Subcutaneous adipose tissue (tissue), 4 donors: Measurements from ENCODE around the gene NR1H3. TPM values are rescaled to one million over a fixed set of nuclear protein-coding genes. Genes with fewer than 3 reads are reported as not detected.

Experiments used
- CTCF ChIP-seq: fragments of 450-650 bp; IDR thresholded peaks from one replicate; pipeline ENCODE4 v1.5.1; 2016; ENCODE audit warnings: low read depth, mild to moderate bottlenecking, control low read depth, antibody characterized with exemption, moderate library complexity
- total RNA-seq, 4 donors: library from RNA; depleted of rRNA; stranded (reverse); fragments of >200 nt; gene quantifications; one replicate each; pipeline ENCODE4 v1.1.0, GENCODE V29; 2016

Gene NR1H3
- total RNA-seq, 4 donors from 2014 or later, result 51.5 to 273 (median 139) TPM

- no peak for TF ChIP-seq CTCF
These were observed 35.1 kb upstream of the NR1H3 start for GRCh38 chr11:47222696-47223095.

GRCh38 chr11:47225552-47226400 is 32.0 kb upstream of the NR1H3 start:
- TF ChIP-seq CTCF, result no peak

- no peak for TF ChIP-seq CTCF
These were observed 28.6 kb upstream of the NR1H3 start for GRCh38 chr11:47229161-47229560.

GRCh38 chr11:47233051-47233450 is 24.7 kb upstream of the NR1H3 start:
- TF ChIP-seq CTCF, result no peak

GRCh38 chr11:47233989-47234668 is 23.7 kb upstream of the NR1H3 start:
- no peak for TF ChIP-seq CTCF

GRCh38 chr11:47234669-47235100 is 23.1 kb upstream of the NR1H3 start:
- no peak for TF ChIP-seq CTCF

GRCh38 chr11:47235163-47235562 is 22.6 kb upstream of the NR1H3 start:
- TF ChIP-seq CTCF, result no peak
